Activated naive CD4-positive, alpha-beta T cell treated with anti-CD3 and anti-CD28 coated beads, Interleukin-2, amount 50 U/mL, for 72 hours (primary cell): ENCODE measurements around the gene KCNJ14. TPM values are rescaled to one million over a fixed set of nuclear protein-coding genes. Genes with fewer than 3 reads are reported as not detected.
"Not testable (repeated sequence)": the region's sequence is repeated elsewhere in the genome, so short reads cannot be mapped to it uniquely, and the experiment has no call there.

Experiments
- ATAC-seq, 2 donors: fragments of 150-1000 bp; cut with Tn5 transposase; 2 replicates each; pipeline ENCODE4 v1.10.0; 2021; ENCODE audit warnings: mild to moderate bottlenecking in 2 of 2, moderate library complexity in 2 of 2
- DNase-seq, 2 donors: peaks; one replicate each; pipeline ENCODE4 v3.0.0; 2021 to 2022; ENCODE audit warnings: low spot score in 2 of 2
- H3K27ac Mint-ChIP-seq, 2 donors: one replicate each; pipeline ENCODE4 v1.8.0; 2022; ENCODE audit warnings: mild to moderate bottlenecking in 2 of 2, mixed read lengths in 2 of 2
- H3K36me3 Mint-ChIP-seq, 2 donors: one replicate each; pipeline ENCODE4 v1.8.0; 2022; ENCODE audit warnings: mixed read lengths in 2 of 2
- H3K9me3 Mint-ChIP-seq, 2 donors: one replicate each; pipeline ENCODE4 v1.8.0; 2022; ENCODE audit warnings: mixed read lengths in 2 of 2
- total RNA-seq, 2 donors: library from RNA; stranded (reverse); gene quantifications; one replicate each; pipeline ENCODE4 v1.2.3, GENCODE V29; 2022

KCNJ14 gene
- total RNA-seq, 2 donors from 2014 or later = 2.1 to 2.3 TPM

DNA sequence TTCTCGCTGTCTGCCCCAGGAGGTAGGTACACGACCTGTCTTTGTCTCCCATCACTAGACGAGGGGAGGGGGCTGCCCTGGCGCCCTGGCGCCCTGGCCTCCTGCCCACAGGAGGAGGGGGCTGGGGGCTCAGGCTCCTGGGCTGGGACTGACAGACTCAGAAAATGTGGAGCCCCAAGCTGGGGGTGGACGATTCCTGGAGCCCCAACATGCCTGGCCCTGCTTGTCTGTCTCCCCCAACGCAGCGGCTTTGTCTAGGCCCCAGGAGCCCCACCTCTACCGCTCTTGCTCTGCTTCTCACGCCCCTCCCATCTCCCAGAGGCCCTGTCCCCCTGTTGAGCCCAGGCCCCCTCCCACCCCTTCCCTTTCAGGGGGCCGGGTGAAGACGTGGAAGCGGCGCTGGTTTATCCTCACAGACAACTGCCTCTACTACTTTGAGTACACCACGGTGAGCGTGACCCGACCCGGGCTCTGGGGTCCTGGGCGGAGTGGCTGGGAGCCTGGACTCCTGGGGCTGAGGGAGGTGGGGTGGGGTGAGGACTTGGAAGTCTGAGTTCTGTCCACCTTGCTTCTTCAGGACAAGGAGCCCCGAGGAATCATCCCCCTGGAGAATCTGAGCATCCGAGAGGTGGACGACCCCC, 22.4 kb downstream of the KCNJ14 start:
- DNase-seq (no peak), ATAC-seq (no peak)
- no peaks in the 10 kb centered on the region for H3K9me3 Mint-ChIP-seq
- peaks cover 0 to 8% of the 10 kb centered on the region in 2 donors for H3K36me3 Mint-ChIP-seq
- no peak overlapping the region for H3K27ac Mint-ChIP-seq

DNA sequence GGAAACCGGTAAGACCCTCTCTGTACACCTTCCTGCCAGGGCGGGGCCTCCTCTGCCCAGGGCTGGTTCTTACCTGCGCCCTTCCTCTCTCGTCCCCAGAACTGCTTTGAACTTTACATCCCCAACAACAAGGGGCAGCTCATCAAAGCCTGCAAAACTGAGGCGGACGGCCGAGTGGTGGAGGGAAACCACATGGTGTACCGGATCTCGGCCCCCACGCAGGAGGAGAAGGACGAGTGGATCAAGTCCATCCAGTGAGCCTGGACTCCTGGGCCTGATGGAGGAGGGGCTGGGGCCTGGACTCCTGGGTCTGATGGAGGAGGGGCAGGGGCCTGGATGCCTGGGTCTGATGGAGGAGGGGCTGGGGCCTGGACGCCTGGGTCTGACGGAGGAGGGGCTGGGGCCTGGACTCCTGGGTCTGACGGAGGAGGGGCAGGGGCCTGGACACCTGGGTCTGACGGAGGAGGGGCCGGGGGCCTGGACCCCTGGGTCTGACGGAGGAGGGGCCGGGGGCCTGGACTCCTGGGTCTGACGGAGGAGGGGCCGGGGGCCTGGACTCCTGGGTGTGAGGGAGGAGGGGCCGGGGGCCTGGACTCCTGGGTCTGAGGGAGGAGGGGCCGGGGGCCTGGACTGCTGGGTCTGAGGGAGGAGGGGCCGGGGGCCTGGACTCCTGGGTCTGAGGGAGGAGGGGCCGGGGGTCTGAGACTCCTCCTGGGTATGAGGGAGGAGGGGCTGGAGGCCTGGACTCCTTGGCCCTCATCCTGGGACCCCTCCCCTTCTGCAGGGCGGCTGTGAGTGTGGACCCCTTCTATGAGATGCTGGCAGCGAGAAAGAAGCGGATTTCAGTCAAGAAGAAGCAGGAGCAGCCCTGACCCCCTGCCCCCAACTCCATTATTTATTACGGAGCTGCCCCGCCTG, 23.2 kb downstream of the KCNJ14 start:
- Mint-ChIP-seq H3K27ac (peak overlapping the region in 1 of 2 donors; percentile 88), H3K36me3 (peaks cover 0 to 8% of the 10 kb centered on the region in 2 donors), H3K9me3 (no peaks in the 10 kb centered on the region)
- ATAC-seq (no peak), DNase-seq (no peak)

DNA sequence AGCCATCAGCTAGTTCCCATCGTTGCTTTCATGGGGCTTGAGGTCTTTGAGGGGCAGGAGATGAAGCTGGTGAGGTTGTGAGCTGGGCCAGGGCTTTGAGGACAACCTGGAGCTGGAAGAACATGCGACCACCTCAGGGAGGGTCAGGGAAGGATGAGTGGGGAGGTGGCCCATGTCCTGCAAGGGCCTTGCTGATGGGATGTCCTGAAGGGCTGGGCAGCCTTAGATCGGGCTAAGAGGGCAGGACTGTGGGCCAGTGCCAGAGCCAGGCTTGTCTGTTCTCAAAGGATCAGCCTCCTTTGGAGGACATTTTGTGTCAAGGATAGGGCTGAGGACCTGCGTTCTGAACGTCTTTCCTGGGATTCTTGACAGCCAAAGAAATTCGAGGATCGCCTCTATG, 24.3 kb downstream of the KCNJ14 start:
- Mint-ChIP-seq H3K36me3 (peaks cover 0 to 8% of the 10 kb centered on the region in 2 donors), H3K27ac (peak overlapping the region; percentile 75 to 88), H3K9me3 (no peaks in the 10 kb centered on the region)
- DNase-seq = no peak
- no peak for ATAC-seq

DNA sequence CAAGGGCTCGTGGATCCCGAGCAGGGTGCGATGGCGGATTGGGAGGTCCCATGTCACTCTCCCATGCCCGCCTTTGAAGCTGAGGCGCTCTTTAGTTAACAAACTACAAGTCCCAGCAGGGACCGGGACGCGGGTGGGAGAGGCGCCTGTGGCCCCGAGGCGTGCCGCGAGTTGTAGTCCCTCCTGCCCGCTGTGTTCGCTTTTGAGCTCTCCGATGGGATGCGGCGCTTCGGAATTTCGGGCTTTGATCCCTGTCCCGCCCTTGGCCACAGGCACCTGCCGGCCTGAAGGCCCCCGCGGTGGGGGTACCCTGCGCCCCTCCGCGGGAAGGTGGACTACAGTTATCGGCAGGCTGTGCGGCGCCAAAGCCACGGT, 24.8 kb downstream of the KCNJ14 start:
- DNase-seq = no peak
- H3K27ac Mint-ChIP-seq = peak overlapping the region; percentile 85 to 88
- H3K9me3 Mint-ChIP-seq = no peaks in the 10 kb centered on the region
- peaks cover 0 to 8% of the 10 kb centered on the region in 2 donors for H3K36me3 Mint-ChIP-seq
- peak; percentile 5 to 7 for ATAC-seq

DNA sequence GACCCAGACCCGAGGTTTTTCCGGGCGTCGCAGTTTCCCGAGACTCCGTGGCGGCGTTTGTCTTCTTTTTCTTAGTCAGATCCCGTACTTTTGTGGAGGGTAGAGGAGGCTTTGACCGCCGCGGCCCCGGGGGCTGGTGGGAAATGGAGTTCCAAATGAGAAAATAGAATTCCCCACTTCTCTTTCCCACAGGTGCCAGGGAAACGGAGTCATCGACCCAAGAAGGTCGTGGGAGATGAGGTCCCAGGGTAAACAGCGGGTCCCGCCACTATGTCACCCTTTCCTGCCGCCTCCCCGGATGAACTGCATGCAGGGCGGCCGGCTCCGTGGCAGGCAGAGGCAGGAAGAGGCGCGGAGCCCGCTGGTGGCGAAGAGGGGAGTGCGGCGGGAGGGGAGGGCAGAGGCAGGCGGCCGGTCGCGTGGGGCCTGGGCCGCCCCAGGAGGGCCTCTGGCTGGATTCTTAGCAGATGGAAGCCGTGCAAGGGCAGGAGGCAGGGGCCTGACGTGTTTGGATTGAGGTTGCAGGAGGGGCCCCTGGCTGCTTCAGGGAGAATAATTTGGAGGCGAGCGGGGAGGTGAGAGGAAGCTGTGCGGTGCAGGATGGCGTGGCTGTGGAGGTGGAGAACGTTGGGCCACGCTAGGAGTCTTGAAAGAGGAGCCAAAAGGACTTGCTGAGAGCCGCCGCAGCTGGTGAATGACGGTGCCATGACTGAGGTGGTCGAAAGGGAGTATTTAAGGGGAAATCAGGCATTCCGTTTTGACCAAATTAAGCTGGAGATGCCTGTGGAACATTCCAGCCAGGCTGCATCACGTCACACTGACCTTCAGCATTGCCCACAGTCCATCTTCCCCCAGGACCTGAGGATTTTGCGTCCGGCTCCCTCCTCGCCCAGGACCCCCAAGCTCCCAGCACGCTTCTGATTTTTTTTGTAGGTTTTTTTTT, 25.5 kb downstream of the KCNJ14 start:
- DNase-seq (peak in 1 of 2 donors; percentile 51), ATAC-seq (peak; percentile 69 to 77)
- Mint-ChIP-seq H3K27ac (peak overlapping the region; percentile 85 to 88), H3K36me3 (peaks cover 0 to 8% of the 10 kb centered on the region in 2 donors), H3K9me3 (no peaks in the 10 kb centered on the region)

DNA sequence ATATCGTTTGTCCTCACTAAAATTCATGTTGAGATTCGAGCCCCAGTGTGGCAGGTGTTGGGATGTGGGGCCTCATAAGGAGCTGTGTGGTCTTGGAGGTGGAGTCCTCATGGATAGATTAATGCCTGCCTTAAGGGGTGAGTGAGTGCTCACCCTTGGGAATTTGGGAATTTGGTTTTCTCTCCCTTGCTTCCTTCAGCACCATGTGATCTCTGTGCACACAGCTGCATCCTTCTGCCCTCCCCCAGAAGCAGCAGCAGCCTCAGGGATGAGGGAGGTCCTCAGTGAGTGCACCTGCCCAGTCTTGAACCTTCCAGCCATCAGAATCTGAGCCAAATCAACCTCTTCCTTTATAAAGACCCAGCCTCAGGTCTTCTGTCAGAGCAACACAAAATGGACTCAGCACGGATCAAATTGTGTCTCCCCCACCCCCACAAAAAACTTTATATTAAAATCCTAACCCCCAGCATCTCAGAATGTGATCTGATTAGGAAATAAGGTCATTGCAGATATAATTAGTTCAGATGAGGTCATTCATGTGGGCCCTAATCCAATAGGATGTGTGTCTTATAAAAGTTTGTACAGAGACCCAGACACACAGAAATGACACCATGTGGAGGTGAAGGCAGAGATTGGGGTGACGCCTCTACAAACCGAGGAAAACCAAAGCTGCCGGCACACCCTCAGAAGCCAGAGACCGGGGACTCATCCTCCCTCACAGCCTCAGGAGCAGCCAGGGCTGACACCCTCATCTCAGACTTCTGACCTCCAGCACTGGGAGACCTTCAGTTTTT, 26.7 kb downstream of the KCNJ14 start:
- Mint-ChIP-seq H3K9me3 (no peaks in the 10 kb centered on the region), H3K27ac (peak overlapping the region in 1 of 2 donors; percentile 88), H3K36me3 (peaks cover 0 to 8% of the 10 kb centered on the region in 2 donors)
- ATAC-seq = no peak
- DNase-seq = no peak

DNA sequence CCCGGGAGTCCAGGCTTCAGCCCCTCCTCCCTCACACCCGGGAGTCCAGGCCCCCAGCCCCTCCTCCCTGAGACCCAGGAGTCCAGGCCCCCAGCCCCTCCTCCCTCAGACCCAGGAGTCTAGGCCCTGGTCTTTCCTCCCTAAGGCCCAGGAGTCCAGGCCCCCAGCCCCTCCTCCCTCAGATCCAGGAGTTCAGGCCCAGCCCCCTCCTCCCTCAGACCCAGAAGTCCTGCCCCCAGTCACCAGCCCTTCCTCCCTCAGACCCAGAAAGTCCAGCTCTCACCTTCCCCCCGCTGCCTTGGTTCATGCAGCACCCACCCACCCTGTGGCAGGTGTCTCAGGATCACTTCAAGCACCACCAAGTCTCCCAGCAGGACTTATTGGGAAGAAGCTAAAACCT, 27.9 kb downstream of the KCNJ14 start:
- H3K27ac Mint-ChIP-seq = peak overlapping the region in 1 of 2 donors; percentile 24
- H3K36me3 Mint-ChIP-seq = peaks cover 0 to 8% of the 10 kb centered on the region in 2 donors
- ATAC-seq (no peak), DNase-seq (no peak)
- H3K9me3 Mint-ChIP-seq = no peaks in the 10 kb centered on the region

DNA sequence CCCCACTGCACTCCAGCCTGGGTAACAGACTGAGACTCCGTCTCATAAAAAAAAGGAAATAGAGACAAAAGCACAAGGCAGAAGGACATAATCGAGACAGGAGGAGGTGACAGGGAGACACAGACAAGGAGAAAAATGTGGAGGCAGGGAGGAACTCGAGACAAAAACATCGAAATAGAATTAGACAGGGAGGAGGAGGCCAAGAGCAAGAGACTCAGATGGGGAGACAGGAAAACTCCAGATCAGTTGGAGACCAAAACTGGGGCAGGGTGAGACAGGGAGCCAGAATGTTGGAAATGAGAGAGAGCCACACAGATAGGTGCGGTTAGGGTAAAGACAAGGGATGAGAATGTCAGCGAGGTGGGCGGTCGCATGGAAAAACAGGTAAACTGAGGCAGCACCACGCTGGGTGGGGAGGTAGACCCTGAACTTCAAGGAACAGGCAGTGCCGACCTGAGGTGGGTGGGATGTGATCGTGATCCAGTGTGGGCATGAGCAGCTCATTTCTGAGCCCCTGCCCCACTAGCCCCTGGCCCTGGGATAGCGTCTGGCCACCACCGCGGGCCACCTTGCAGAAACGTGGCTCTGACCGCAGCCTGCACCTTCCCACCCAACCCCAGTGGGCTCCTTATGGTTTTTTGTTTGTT, 29.0 kb downstream of the KCNJ14 start:
- Mint-ChIP-seq H3K9me3 (no peaks in the 10 kb centered on the region), H3K36me3 (peaks cover 0 to 4% of the 10 kb centered on the region in 2 donors), H3K27ac (peak overlapping the region in 1 of 2 donors; percentile 26)
- DNase-seq (no peak), ATAC-seq (no peak)

DNA sequence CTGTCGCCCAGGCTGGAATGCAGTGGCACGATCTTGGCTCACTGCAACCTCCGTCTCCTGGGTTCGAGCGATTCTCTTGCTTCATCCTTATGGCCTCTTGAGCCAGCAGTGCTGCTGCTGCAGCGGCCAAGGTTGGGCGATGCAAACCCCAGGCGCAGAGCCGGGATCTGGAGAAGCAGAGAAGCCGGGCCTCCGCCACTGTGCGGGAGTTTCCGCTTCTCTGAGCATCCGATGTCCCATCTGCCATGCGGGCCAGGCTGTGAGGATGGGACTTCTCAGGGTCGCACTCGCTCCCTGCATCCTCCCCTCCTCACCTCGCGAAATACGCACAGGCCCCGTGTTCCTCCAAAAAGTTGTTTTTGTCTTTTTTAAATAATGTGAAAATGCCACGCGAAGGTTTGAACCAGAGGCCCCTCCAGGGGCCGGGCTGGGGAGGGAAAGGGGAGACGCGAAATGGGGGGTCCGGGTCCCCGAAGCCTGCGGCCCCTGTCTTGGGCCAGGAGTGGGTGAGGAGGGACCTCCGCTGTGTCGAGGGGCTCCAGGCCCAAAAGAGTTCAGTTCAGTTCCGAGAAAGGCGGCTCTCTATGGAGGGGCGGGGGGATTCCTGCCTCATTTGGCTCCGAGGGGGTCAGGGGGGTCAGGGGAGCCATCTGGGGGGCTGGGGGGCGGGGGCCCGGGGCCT, 29.7 kb downstream of the KCNJ14 start:
- H3K9me3 Mint-ChIP-seq = no peaks in the 10 kb centered on the region
- DNase-seq (no peak), ATAC-seq (no peak)
- H3K36me3 Mint-ChIP-seq = no peaks in the 10 kb centered on the region
- no peak overlapping the region for H3K27ac Mint-ChIP-seq

DNA sequence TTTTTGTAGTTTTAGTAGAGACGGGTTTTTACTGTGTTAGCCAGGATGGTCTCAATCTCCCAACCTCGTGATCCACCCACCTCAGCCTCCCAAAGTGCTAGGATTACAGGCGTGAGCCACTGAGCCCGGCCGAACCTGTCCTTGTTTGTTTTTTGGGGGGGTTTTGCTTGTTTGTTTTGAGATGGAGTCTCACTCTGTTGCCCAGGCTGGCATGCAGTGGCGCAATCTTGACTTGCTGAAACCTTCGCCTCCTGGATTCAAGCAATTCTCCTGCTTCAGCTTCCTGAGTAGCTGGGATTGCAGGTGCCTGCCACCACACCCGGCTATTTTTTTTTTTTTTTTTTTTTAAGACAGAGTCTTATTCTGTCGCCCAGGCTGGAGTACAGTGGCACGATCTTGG, 31.3 kb downstream of the KCNJ14 start:
- not testable (repeated sequence) for H3K9me3 Mint-ChIP-seq, H3K36me3 Mint-ChIP-seq, H3K27ac Mint-ChIP-seq, ATAC-seq, DNase-seq

DNA sequence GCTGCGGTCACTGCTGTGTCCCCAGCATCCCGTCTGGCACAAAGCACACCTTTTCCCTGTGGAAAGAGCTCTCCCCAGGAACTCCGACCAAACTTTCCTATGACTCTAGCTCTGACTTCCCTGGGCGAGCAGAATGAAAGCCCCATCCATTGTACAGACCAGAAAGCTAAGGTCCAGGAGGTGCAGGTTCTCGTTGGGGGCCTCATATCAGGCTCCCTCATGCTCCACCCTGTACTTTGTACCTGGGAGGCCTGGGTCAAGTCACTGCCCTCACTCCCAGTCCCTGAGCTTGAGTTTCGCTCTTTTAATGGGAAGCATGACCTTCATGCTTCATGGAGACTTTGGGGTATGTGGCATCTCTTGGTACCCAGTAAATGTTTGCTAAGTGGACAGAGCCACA, 32.2 kb downstream of the KCNJ14 start:
- Mint-ChIP-seq H3K36me3 (peaks cover 0 to 8% of the 10 kb centered on the region in 2 donors), H3K27ac (no peak overlapping the region), H3K9me3 (no peaks in the 10 kb centered on the region)
- ATAC-seq = no peak
- no peak for DNase-seq

DNA sequence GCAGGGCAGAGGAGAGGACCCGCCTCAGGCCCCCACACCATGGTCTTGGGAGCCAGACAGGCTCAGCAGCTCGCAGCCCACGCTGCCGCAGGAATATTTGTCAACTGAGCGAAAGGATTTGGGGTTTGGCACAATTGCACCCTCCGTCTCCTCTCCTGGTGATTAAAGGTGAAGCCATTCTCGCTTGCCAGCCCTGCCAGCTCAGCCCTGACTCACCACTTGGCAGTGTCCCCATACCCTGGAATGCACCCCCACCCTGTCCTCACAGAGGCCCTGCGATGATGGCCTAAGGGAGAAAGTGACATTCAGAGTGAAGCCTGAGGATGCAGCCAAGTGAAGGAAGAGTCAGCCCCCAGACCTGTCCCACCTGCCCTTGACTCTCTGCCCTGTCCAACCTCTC, 32.6 kb downstream of the KCNJ14 start:
- no peak overlapping the region for H3K27ac Mint-ChIP-seq
- peaks cover 0 to 9% of the 10 kb centered on the region in 2 donors for H3K36me3 Mint-ChIP-seq
- DNase-seq (no peak), ATAC-seq (no peak)
- no peaks in the 10 kb centered on the region for H3K9me3 Mint-ChIP-seq

DNA sequence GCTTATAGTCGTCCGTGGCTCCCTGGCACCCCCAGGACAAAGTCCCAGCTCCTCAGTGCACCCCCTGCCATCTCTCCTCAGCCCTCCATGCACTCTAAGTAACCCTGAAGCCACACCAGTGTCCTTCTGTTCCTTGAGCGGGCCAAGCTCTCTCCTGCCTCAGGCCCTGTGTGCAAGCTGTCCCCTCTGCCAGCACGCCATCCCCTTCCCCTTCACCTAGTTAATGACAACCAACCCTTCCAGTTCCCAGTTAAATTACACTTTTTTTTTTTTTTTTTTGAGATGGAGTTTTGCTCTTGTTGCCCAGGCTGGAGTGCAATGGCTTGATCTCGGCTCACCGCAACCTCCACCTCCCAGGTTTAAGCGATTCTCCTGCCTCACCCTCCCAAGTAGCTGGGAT, 33.1 kb downstream of the KCNJ14 start:
- not testable (repeated sequence) for H3K9me3 Mint-ChIP-seq, H3K36me3 Mint-ChIP-seq, ATAC-seq, DNase-seq
- H3K27ac Mint-ChIP-seq = peak overlapping the region in 1 of 2 donors; percentile 53

DNA sequence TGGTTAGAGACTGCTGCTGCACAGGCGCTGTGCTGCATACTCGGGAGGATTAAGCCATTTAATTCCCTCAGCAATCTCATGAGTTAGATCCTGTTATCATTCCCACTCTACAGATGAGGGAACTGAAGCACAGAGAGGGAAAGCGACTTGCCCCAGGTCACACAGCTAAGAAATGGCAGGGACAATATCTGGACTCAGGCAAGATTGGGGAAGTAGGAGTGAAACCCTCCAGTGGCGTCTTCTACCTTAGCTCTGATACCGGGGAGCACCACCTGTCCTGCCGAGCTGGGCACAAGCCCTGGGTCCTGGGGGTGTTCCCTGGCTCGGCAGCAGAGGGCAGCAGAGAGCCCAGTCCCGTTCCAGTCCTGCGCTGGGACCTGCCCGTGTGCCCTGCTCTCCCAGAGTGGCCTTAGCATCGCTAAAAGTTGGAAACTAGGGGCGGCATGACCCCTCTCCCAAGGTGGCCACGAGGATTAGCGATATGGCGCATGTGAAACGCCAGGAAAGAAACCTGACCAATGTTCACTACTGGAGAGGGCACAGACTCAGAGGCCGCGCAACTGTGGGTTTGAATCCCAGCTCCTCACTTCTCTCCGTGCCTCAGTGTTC, 34.3 kb downstream of the KCNJ14 start:
- ATAC-seq = peak; percentile 32 to 63

More for the DNA sequence above, 34.3 kb downstream of the KCNJ14 start:
- H3K36me3 Mint-ChIP-seq = peaks cover 5 to 14% of the 10 kb centered on the region in 2 donors
- no peak overlapping the region for H3K27ac Mint-ChIP-seq
- H3K9me3 Mint-ChIP-seq = no peaks in the 10 kb centered on the region
- DNase-seq = peak; percentile 80 to 94
